RWPE1 (cell line): ENCODE results near the gene DUOX1.

Source experiments
- CTCF ChIA-PET: fragments of 350-600 bp; sonication (Branson Sonifier 250); formaldehyde crosslinking; extraction: SDS; loops from one replicate; lab custom pipeline; 2021; lab: Yijun Ruan, JAX
- POLR2A ChIA-PET: fragments of 400-600 bp; formaldehyde crosslinking; extraction: SDS; loops from one replicate; lab custom pipeline; 2020; ENCODE audit warnings: antibody characterized with exemption; ENCODE audit not compliant: low non-redundant PET; lab: Yijun Ruan, JAX
- DNase-seq: peaks from one replicate; pipeline ENCODE4 v3.0.0; 2012; ENCODE audit warnings: low spot score
- H3K27ac ChIP-seq: fragments of 450-650 bp; 2 replicates; pipeline ENCODE4 v1.5.1; 2017
- TF ChIP-seq, protein P1 (sequence below): fragments of 450-650 bp; conservative IDR thresholded peaks from 2 replicates; pipeline ENCODE4 v1.5.1; 2017; ENCODE audit warnings: low read depth, mild to moderate bottlenecking

Gene DUOX1

DNA sequence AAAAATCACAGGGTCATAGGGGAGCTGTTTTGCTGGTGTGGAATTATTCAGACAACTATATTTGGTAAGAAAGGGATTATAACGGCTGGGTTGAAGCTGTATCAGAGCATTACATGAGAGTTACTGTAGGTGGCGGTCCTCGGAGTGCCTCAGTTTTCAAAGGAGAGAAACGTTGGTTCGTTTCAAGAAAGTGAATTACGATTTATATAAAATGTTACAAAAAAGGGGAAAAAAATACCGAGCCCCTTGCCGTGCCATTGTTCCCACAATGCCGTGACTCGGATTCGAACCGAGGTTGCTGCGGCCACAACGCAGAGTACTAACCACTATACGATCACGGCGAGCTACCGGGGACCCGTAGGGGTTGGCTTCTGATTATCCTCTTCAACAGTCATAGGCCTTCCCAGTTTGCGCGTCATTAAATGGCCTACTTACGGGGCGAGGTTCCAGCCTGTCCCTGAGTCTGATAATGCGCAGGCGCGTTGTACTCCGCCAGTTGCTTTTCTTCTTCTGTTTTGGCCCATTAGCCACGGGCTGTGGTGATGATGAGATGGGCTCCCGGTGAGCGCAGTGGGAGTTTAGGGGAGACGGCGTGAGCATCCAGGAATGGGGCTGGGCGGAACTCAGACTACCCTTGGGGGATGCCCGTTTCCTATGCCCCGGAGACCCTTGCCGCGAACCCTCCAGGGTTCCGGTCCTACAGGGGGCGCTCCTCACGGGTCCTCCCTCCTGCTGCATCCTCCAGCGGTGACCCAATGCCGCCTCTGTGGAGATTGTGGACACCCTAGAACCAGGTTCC is 68.7 kb downstream of the DUOX1 start:
- TF ChIP-seq, protein P1, sequence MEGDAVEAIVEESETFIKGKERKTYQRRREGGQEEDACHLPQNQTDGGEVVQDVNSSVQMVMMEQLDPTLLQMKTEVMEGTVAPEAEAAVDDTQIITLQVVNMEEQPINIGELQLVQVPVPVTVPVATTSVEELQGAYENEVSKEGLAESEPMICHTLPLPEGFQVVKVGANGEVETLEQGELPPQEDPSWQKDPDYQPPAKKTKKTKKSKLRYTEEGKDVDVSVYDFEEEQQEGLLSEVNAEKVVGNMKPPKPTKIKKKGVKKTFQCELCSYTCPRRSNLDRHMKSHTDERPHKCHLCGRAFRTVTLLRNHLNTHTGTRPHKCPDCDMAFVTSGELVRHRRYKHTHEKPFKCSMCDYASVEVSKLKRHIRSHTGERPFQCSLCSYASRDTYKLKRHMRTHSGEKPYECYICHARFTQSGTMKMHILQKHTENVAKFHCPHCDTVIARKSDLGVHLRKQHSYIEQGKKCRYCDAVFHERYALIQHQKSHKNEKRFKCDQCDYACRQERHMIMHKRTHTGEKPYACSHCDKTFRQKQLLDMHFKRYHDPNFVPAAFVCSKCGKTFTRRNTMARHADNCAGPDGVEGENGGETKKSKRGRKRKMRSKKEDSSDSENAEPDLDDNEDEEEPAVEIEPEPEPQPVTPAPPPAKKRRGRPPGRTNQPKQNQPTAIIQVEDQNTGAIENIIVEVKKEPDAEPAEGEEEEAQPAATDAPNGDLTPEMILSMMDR, result peak; percentile 84
- POLR2A ChIA-PET, result no interaction called here
- DNase-seq, result peak; percentile 93
- H3K27ac ChIP-seq, result peak overlapping the region; percentile 92
- CTCF ChIA-PET, result interaction anchor here (0.7 to 1.3 kb wide), 6 partner anchors 20 to 202 kb away, joined by 3 to 9 read pairs (median 5); no protein-coding TSS in a partner anchor

DNA sequence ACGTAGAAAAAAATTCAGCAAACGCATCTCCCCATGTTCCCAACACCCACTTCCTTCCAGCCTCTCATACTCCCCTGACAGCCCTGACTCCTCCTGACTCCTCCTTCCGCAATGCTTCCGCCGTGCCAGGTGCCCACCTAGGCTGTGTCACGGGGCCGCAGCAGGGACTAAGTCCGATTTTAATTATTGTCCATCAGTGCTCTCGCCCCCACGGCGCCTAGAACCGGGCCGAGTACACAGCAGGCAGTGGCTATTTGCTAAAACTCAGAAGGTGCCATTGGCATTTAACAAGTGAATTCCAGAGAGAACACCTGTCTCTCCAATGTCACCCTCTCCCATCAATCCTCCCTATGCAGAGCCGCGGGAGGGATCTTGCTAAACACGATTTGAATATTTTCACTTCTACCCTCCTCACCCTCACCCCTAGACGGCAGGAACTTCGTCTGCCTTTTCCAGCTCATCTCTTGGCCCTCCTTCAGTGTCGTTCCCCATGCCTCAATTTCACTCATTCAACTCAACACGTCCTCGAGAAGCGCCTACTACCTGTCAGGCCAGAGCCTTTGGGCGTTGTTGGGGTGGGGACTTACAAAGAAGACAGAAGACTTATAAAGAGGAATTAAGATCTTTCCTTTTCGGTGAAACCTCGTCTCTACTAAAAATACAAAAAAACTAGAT is 69.5 kb downstream of the DUOX1 start:
- ChIA-PET POLR2A (no interaction called here), CTCF (interaction anchor here (0.8 to 1.6 kb wide), 3 partner anchors 32 to 201 kb away, joined by 3 to 5 read pairs (median 5); no protein-coding TSS in a partner anchor)
- H3K27ac ChIP-seq, result peak overlapping the region; percentile 92
- no peak for DNase-seq
- TF ChIP-seq, protein P1, result peak; percentile 29; the same call in 1 of the 2 replicates

DNA sequence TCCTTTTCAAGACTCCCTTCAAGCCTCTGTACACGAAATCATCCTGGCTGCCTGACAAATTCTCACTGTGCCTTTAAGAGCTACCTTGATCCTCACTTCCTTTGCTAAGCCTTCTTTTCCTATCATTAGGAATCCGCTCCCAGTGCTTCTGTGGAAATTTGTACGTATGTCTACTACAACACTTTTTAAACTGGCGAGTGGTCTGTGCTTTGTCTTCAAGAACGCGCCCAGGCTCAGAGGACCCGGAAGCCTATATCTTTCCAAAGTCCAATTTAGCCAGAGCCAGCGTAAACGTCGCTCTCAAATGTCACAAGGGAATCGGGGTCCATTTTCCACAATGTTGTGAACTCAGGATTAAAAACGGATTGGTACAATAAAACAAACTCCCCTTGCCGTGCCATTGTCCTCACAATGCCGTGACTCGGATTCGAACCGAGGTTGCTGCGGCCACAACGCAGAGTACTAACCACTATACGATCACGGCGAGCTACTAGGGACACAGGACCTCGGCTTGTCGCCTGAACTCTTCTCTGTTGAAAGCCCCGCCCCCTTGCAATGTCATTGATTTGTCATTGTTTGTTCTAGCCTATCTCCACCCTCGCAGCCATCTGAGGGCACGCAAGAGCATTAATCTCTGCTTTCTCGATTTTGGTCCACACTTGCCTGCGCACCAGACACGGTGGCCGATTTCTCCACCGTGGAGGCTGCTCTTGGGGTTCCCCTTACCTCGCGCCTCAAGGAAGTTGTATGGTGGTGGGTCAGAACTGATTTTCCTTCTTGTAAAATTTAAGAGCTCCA is 70.4 kb downstream of the DUOX1 start:
- POLR2A ChIA-PET, result no interaction called here
- TF ChIP-seq, protein P1, result no peak
- CTCF ChIA-PET, result interaction anchor here (1.0 to 1.6 kb wide), 2 partner anchors 36 to 37 kb away, joined by 5 to 6 read pairs; no protein-coding TSS in a partner anchor
- peak overlapping the region; percentile 92 for H3K27ac ChIP-seq
- DNase-seq, result peak; percentile 84

DNA sequence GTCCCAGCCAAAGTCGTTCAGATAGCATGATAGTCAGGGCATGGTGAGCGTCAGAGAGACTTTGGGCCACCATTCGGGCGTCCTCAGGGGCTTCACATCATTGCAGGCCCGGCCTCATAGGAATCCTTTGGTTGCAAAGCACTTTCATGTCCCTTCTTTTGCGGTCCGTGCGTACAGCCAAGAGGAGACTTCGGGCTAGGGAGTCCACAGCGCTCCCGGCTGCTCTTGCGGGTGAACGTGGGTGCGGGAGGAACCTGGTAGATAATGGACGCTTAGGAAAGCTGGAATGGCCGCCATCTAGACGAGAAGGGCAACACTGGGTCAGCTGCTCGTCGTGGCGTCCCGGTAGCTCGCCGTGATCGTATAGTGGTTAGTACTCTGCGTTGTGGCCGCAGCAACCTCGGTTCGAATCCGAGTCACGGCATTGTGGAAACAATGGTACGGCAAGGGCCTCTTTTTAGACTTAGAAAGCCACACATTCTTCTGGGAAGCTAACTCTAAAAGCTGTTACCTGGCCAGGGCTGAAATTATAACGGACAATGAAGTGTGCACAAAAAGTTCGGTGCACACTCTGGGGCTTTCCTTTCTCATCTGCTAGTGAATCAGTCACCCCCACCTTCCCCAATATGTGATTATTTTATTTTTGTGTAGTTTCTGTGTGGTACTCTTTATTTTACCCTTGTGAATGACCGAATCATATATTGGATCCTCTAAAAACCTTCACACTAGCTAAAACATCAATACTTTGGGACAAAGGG is 71.2 kb downstream of the DUOX1 start:
- peak; percentile 70 for DNase-seq
- ChIA-PET CTCF (interaction anchor here (0.5 to 1.6 kb wide), 6 partner anchors 18 to 81 kb away, joined by 3 to 6 read pairs (median 6); no protein-coding TSS in a partner anchor), POLR2A (no interaction called here)
- peak overlapping the region; percentile 92 for H3K27ac ChIP-seq
- TF ChIP-seq, protein P1, result no peak

DNA sequence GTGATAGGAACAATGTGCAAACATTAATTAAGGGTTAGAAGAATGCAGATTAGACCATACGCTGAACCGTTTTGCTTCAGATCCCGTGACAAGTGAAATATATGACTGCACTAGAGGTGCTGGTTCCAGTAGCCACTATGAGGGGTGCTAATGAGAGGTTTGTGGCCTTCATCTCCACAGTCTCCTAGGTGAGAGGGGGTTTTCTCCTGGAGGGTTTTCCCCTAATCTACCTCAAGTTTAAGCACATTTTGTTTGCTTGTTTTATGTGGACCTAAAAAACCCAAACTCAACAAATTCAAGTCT is 71.7 kb downstream of the DUOX1 start:
- ChIA-PET POLR2A (no interaction called here), CTCF (interaction anchor here (0.5 to 1.0 kb wide), 5 partner anchors 17 to 81 kb away, joined by 3 to 6 read pairs (median 6); no protein-coding TSS in a partner anchor)
- no peak overlapping the region for H3K27ac ChIP-seq
- TF ChIP-seq, protein P1, result no peak
- no peak for DNase-seq
